Measurements from ENCODE around the gene DNAJC5.

DNAJC5 gene

GRCh38 chr20:63968928-63969760 lies 74.2 kb downstream of the DNAJC5 start:
- DNase-seq (ENCODE audit: low read depth in 1 of 2, low spot score in 1 of 2): no peak
- TF ChIP-seq SPI1 (IDR thresholded peaks at IDR 0.05; ENCODE audit: borderline replicate concordance, low read depth) (no peak), POLR2AphosphoS5 (IDR thresholded peaks at IDR 0.05; ENCODE audit: low read depth) (no peak), CTCF (IDR thresholded peaks at IDR 0.05; ENCODE audit: insufficient read depth, low read length) (no peak), GABPA (IDR thresholded peaks at IDR 0.05; ENCODE audit: low read depth) (no peak), REST (IDR thresholded peaks at IDR 0.05; ENCODE audit: insufficient replicate concordance, low read depth) (no peak)
- H3K27me3 ChIP-seq (ENCODE audit: insufficient read depth, poor library complexity, severe bottlenecking): no peaks in the 10 kb centered on the region
- H3K4me3 ChIP-seq (replicated peaks; ENCODE audit: insufficient read depth, low read length): peak overlapping the region; percentile 52
- peak overlapping the region; percentile 63 for H3K27ac ChIP-seq (replicated peaks)

DNA sequence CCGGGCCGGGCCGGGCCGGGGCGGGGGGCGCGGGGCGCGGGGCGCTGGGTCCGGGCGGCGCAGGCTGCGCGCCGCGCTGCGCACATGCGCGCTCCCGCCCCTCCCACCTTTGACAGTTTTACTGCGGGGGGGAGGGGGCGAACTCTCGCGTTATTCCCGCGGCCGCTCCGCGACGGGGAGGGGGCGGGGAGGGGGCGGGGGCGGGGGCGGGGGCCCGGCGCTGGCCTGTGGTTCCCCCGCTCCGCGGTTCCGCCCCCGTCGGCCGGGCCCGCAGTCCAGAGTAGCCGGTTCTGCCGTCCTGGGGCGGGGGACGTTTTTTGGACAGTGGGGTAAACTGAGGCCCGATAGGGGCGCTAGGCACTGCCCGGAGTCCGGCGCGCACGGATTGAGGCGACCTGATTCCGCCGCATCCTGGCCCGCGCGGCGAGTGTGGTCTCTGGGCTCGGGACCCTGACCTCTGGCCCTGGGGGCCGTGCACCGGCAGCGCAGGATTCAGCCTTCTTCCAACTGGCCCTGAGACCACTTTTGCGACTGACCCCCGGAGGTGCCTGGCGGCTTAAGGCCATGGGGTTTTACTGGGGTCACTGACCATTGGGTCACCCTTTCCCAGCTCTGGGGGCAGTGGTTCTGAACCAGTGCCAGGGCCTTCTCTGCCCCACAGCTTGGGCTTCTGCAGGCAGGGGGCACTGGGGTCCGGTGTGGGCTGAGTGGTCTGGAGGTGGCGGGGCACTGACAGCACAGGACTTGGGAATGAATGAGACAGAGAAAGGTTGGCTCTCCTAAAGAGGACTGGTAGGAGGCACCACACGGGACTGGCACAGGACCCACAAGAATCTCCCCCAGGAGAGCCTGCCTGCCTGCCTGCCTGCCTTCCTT lies 75.2 kb downstream of the DNAJC5 start, which contains the start of gene ZNF512B:
Gene ZNF512B (minus strand): TSS at position 93 of the 876 bp plus-strand sequence. CDS start 1,980 bp downstream, outside the sequence.
- Histone ChIP-seq H3K27me3 (ENCODE audit: insufficient read depth, poor library complexity, severe bottlenecking) (no peaks in the 10 kb centered on the region), H3K27ac (replicated peaks) (peak within 1 kb of the TSS; percentile 63), H3K4me3 (replicated peaks; ENCODE audit: insufficient read depth, low read length) (peak within 1 kb of the TSS; percentile 52)
- DNase-seq (ENCODE audit: low read depth in 1 of 2, low spot score in 1 of 2): peak; percentile 43 to 53
- TF ChIP-seq POLR2AphosphoS5 (IDR thresholded peaks at IDR 0.05; ENCODE audit: low read depth): no peak
- TF ChIP-seq GABPA (IDR thresholded peaks at IDR 0.05; ENCODE audit: low read depth): no peak
- no peak for TF ChIP-seq CTCF (IDR thresholded peaks at IDR 0.05; ENCODE audit: insufficient read depth, low read length)
- no peak for TF ChIP-seq SPI1 (IDR thresholded peaks at IDR 0.05; ENCODE audit: borderline replicate concordance, low read depth)
- no peak for TF ChIP-seq REST (IDR thresholded peaks at IDR 0.05; ENCODE audit: insufficient replicate concordance, low read depth)

DNA sequence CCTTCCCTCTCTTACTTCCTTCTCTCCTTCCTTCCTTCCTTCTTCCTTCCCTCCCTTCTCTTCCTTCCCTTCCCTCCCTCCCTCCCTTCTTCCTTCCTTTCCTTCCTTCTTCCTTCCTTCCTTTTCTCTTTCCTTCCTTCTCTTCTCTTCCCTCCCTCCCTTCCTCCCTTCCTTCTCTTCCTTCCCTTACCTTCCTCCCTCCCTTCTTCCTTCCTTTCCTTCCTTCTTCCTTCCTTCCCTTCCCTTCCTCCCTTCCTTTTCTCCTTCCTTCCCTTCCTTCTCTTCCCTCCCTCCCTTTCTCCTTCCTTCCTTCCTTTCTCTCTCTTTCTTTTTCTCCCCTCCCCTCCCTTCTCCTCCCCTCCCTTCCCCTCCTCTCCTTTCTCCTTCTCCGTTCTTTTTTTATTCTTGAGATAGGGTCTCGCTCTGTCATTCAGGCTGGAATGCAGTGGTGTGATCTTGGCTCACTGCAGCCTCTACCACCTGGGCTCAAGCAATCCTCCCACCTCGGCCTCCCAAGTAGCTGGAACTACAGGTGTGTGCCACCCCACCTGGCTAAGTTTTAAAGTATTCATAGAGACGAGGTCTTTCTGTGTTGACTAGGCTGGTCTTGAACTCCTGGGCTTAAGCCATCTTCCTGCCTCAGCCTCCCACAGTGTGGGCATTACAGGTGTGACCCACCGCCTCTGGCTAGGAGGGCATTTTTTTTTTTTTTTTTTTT lies 75.9 kb downstream of the DNAJC5 start:
- H3K4me3 ChIP-seq (replicated peaks; ENCODE audit: insufficient read depth, low read length): no peak overlapping the region

More for the DNA sequence above, 75.9 kb downstream of the DNAJC5 start:
- Histone ChIP-seq H3K27ac (replicated peaks) (no peak overlapping the region), H3K27me3 (ENCODE audit: insufficient read depth, poor library complexity, severe bottlenecking) (no peaks in the 10 kb centered on the region)
- TF ChIP-seq SPI1 (IDR thresholded peaks at IDR 0.05; ENCODE audit: borderline replicate concordance, low read depth): no peak
- no peak for TF ChIP-seq REST (IDR thresholded peaks at IDR 0.05; ENCODE audit: insufficient replicate concordance, low read depth)
- TF ChIP-seq GABPA (IDR thresholded peaks at IDR 0.05; ENCODE audit: low read depth): no peak
- no peak for TF ChIP-seq POLR2AphosphoS5 (IDR thresholded peaks at IDR 0.05; ENCODE audit: low read depth)
- no peak for TF ChIP-seq CTCF (IDR thresholded peaks at IDR 0.05; ENCODE audit: insufficient read depth, low read length)
- no peak for DNase-seq (ENCODE audit: low read depth in 1 of 2, low spot score in 1 of 2)
